Vagina (tissue), 2 donors: ENCODE measurements around the gene NFKBIB. TPM values are rescaled to one million over a fixed set of nuclear protein-coding genes. Genes with fewer than 3 reads are reported as not detected.
A peak's percentile ranks its signal among the peaks of the same experiment; 100 is the strongest.
"Not testable (repeated sequence)": the region's sequence is repeated elsewhere in the genome, so short reads cannot be mapped to it uniquely, and the experiment has no call there.

Experiments used
- DNase-seq, 2 donors: peaks; one replicate each; pipeline ENCODE4 v3.0.0-alpha.2; 2017; ENCODE audit errors: extremely low spot score in 2 of 2
- H3K27ac ChIP-seq: fragments of 200-600 bp; sonication (generic); one replicate; pipeline ENCODE4 v1.5.1; 2019
- H3K27me3 ChIP-seq: fragments of 200-600 bp; sonication (generic); one replicate; pipeline ENCODE4 v1.5.1; 2019
- H3K36me3 ChIP-seq, 2 donors: fragments of 200-600 bp; sonication (generic); one replicate each; pipeline ENCODE4 v1.5.1; 2017 to 2019
- H3K4me1 ChIP-seq: fragments of 200-600 bp; sonication (generic); one replicate; pipeline ENCODE4 v1.5.1; 2019
- H3K4me3 ChIP-seq, 2 donors: fragments of 200-600 bp; sonication (generic); 1 replicate in 1 of 2; 2 replicates in 1 of 2; pipeline ENCODE4 v1.5.1; 2016 to 2019
- H3K9me3 ChIP-seq: fragments of 200-600 bp; sonication (generic); one replicate; pipeline ENCODE4 v1.5.1; 2019
- CTCF ChIP-seq, 3 experiments: fragments of 450-650 bp in 2 of 3; fragments of 200-600 bp in 1 of 3; sonication (generic) in 1 of 3; IDR thresholded peaks; one replicate each; pipeline ENCODE4 v1.5.1; 2017 to 2019; ENCODE audit warnings: antibody characterized with exemption in 3 of 3, mild to moderate bottlenecking in 2 of 3, moderate library complexity in 2 of 3
- POLR2A ChIP-seq, 2 donors: fragments of 450-650 bp; IDR thresholded peaks; one replicate each; pipeline ENCODE4 v1.6.1; 2017; ENCODE audit warnings: antibody characterized with exemption in 2 of 2, mild to moderate bottlenecking in 2 of 2, moderate library complexity in 2 of 2
- POLR2AphosphoS5 ChIP-seq, 2 donors: sonication (generic); formaldehyde crosslinking; IDR thresholded peaks; one replicate each; pipeline ENCODE4 v1.9.0; 2017; ENCODE audit warnings: antibody characterized with exemption in 2 of 2, mild to moderate bottlenecking in 2 of 2, low read depth in 1 of 2; ENCODE audit not compliant: insufficient read depth in 1 of 2
- intact Hi-C: fragments of 100-400 bp; cut with DNase I; formaldehyde crosslinking; loops from one replicate; pipeline ENCODE4 v1.15.1; 2023
- total RNA-seq: library from RNA; depleted of rRNA; stranded (reverse); fragments of >200 nt; gene quantifications from one replicate; pipeline ENCODE4 v1.2.3, GENCODE V29; 2016

Gene NFKBIB
- total RNA-seq, 1 donor from 2014 or later: 16.7 TPM

GRCh38 chr19:38852231-38853044 lies 47.3 kb upstream of the NFKBIB start:
- Histone ChIP-seq H3K36me3 (peaks cover 0 to 3% of the 10 kb centered on the region in 2 donors), H3K4me1 (peaks cover 33% of the 10 kb centered on the region), H3K9me3 (no peaks in the 10 kb centered on the region), H3K27ac (peak overlapping the region; percentile 100), H3K27me3 (no peaks in the 10 kb centered on the region), H3K4me3 (peak overlapping the region; percentile 93 to 96)
- DNase-seq: peak in 1 of 2 donors; percentile 96
- peak in 1 of 2 donors; percentile 46 for TF ChIP-seq POLR2AphosphoS5 (IDR thresholded peaks at IDR 0.05; ENCODE audit: insufficient read depth in 1 of 2, low read depth in 1 of 2)
- TF ChIP-seq POLR2A (IDR thresholded peaks at IDR 0.05): no peak
- no peak for TF ChIP-seq CTCF (IDR thresholded peaks at IDR 0.05)
- intact Hi-C loops: loop anchor here (5.0 kb wide), 1 partner anchor 205 kb away; the partner anchor contains the start of gene ACTN4

- H3K27ac ChIP-seq: no peak overlapping the region
- intact Hi-C loops: loop anchor here (5.0 kb wide), 1 partner anchor 206 kb away; the partner anchor contains the start of gene ACTN4
Observed at GRCh38 chr19:38853214-38853613, 46.6 kb upstream of the NFKBIB start.

GRCh38 chr19:38854961-38855360 lies 44.8 kb upstream of the NFKBIB start:
- H3K4me1 ChIP-seq: peaks cover 18% of the 10 kb centered on the region
- H3K9me3 ChIP-seq, H3K4me3 ChIP-seq, H3K36me3 ChIP-seq, H3K27ac ChIP-seq, H3K27me3 ChIP-seq, DNase-seq: not testable (repeated sequence)
- intact Hi-C loops: loop anchor here (5.0 kb wide), 1 partner anchor 208 kb away; the partner anchor contains the start of gene ACTN4

More at GRCh38 chr19:38853214-38853613, 46.6 kb upstream of the NFKBIB start:
- H3K4me3 ChIP-seq: peak overlapping the region in 1 of 2 donors; percentile 96
- TF ChIP-seq POLR2A (IDR thresholded peaks at IDR 0.05) (no peak), POLR2AphosphoS5 (IDR thresholded peaks at IDR 0.05; ENCODE audit: insufficient read depth in 1 of 2, low read depth in 1 of 2) (no peak)
- H3K36me3 ChIP-seq: no peaks in the 10 kb centered on the region
- peaks cover 25% of the 10 kb centered on the region for H3K4me1 ChIP-seq
- DNase-seq: no peak
- H3K27me3 ChIP-seq: no peaks in the 10 kb centered on the region
- H3K9me3 ChIP-seq: no peaks in the 10 kb centered on the region

- intact Hi-C loops, H3K9me3 ChIP-seq, H3K27ac ChIP-seq, H3K4me3 ChIP-seq, H3K36me3 ChIP-seq, DNase-seq, H3K27me3 ChIP-seq: not testable (repeated sequence)
- peaks cover 17% of the 10 kb centered on the region for H3K4me1 ChIP-seq
Observed at GRCh38 chr19:38855751-38856150, 44.0 kb upstream of the NFKBIB start.

- no peak for TF ChIP-seq POLR2AphosphoS5 (IDR thresholded peaks at IDR 0.05; ENCODE audit: insufficient read depth in 1 of 2, low read depth in 1 of 2)
- no peak for TF ChIP-seq CTCF (IDR thresholded peaks at IDR 0.05)
- TF ChIP-seq POLR2A (IDR thresholded peaks at IDR 0.05): no peak
- intact Hi-C loops: no loop called here
- H3K4me1 ChIP-seq: peaks cover 12% of the 10 kb centered on the region
- no peaks in the 10 kb centered on the region for H3K36me3 ChIP-seq
- DNase-seq: no peak
- H3K27ac ChIP-seq: no peak overlapping the region
- no peak overlapping the region for H3K4me3 ChIP-seq
- no peaks in the 10 kb centered on the region for H3K9me3 ChIP-seq
- no peaks in the 10 kb centered on the region for H3K27me3 ChIP-seq
Observed at GRCh38 chr19:38856813-38857212, 43.0 kb upstream of the NFKBIB start.

GRCh38 chr19:38859631-38860204 lies 40.1 kb upstream of the NFKBIB start:
- H3K27me3 ChIP-seq, H3K27ac ChIP-seq, H3K9me3 ChIP-seq, H3K36me3 ChIP-seq, intact Hi-C loops, DNase-seq, H3K4me3 ChIP-seq: not testable (repeated sequence)
- peaks cover 29% of the 10 kb centered on the region for H3K4me1 ChIP-seq

- DNase-seq: no peak
- Histone ChIP-seq H3K27ac (no peak overlapping the region), H3K36me3 (no peaks in the 10 kb centered on the region), H3K27me3 (no peaks in the 10 kb centered on the region), H3K4me3 (no peak overlapping the region), H3K9me3 (no peaks in the 10 kb centered on the region), H3K4me1 (peaks cover 29% of the 10 kb centered on the region)
- intact Hi-C loops: no loop called here
- TF ChIP-seq POLR2A (IDR thresholded peaks at IDR 0.05) (no peak), CTCF (IDR thresholded peaks at IDR 0.05) (no peak), POLR2AphosphoS5 (IDR thresholded peaks at IDR 0.05; ENCODE audit: insufficient read depth in 1 of 2, low read depth in 1 of 2) (no peak)
Observed at GRCh38 chr19:38861368-38861767, 38.4 kb upstream of the NFKBIB start.
